CD4-positive, alpha-beta T cell treated with Interleukin-15 for 4 hours (primary cell): Measurements from ENCODE around the gene MS4A7.

Source experiments
- DNase-seq: peaks from one replicate; pipeline ENCODE4 v3.0.0-alpha.2; 2020; ENCODE audit warnings: low spot score

MS4A7 gene

GRCh38 chr11:60371386-60371785, 6.9 kb upstream of the MS4A7 start:
- no peak for DNase-seq

- DNase-seq = no peak
Observed at GRCh38 chr11:60371854-60372253, 6.5 kb upstream of the MS4A7 start.

GRCh38 chr11:60372767-60373166, 5.6 kb upstream of the MS4A7 start:
- no peak for DNase-seq

GRCh38 chr11:60375316-60375715, 3.0 kb upstream of the MS4A7 start:
- DNase-seq = no peak

GRCh38 chr11:60376601-60377000, 1.7 kb upstream of the MS4A7 start:
- DNase-seq = no peak

GRCh38 chr11:60377401-60378136, 763 bp upstream of the MS4A7 start:
- no peak for DNase-seq

GRCh38 chr11:60389279-60389910, 11.1 kb downstream of the MS4A7 start:
- DNase-seq = no peak

- DNase-seq = no peak
Observed at GRCh38 chr11:60390419-60390818, 12.1 kb downstream of the MS4A7 start.

- no peak for DNase-seq
Observed at GRCh38 chr11:60392361-60392760, 14.0 kb downstream of the MS4A7 start.

GRCh38 chr11:60393016-60393415, 14.7 kb downstream of the MS4A7 start:
- DNase-seq = no peak

GRCh38 chr11:60394666-60395380, 16.5 kb downstream of the MS4A7 start:
- no peak for DNase-seq

GRCh38 chr11:60396382-60396781, 18.1 kb downstream of the MS4A7 start, which contains the start of gene MS4A14:
Gene MS4A14 (plus strand): TSS chr11:60396459. CDS start chr11:60396579, 120 bp downstream.
- DNase-seq = no peak

GRCh38 chr11:60396799-60397198, 18.5 kb downstream of the MS4A7 start:
- no peak for DNase-seq

GRCh38 chr11:60420015-60420414, 41.7 kb downstream of the MS4A7 start:
- DNase-seq = no peak

GRCh38 chr11:60422609-60423008, 44.3 kb downstream of the MS4A7 start:
- no peak for DNase-seq

- DNase-seq = no peak
Observed at GRCh38 chr11:60428517-60428916, 50.2 kb downstream of the MS4A7 start.

GRCh38 chr11:60429272-60429671, 50.9 kb downstream of the MS4A7 start, which contains the start of gene MS4A5:
Gene MS4A5 (plus strand): TSS chr11:60429572. CDS start chr11:60429675, 103 bp downstream.
- no peak for DNase-seq

GRCh38 chr11:60431251-60431650, 52.9 kb downstream of the MS4A7 start:
- no peak for DNase-seq

- DNase-seq = no peak
Observed at GRCh38 chr11:60433401-60433800, 55.1 kb downstream of the MS4A7 start.
